ENCODE measurements around the gene FASTKD2. TPM values are rescaled to one million over a fixed set of nuclear protein-coding genes. Genes with fewer than 3 reads are reported as not detected.
"Not testable (repeated sequence)": the region's sequence is repeated elsewhere in the genome, so short reads cannot be mapped to it uniquely, and the experiment has no call there.

Gene FASTKD2
- total RNA-seq, 1 donor from 2014 or later = 23.3 TPM

- H3K9me3 ChIP-seq = no peaks in the 10 kb centered on the region
- intact Hi-C loops (cut with DNase I) = loop anchor here (10.0 kb wide), 1 partner anchor 179 kb away; no protein-coding TSS in a partner anchor
- no peaks in the 10 kb centered on the region for H3K27me3 ChIP-seq
- H3K27ac ChIP-seq = no peak overlapping the region
- H3K4me3 ChIP-seq = no peak overlapping the region
- H3K4me1 ChIP-seq = no peaks in the 10 kb centered on the region
- no peaks in the 10 kb centered on the region for H3K36me3 ChIP-seq
- no peak for DNase-seq (ENCODE audit: extremely low spot score in 2 of 2)
- TF ChIP-seq POLR2A (IDR thresholded peaks at IDR 0.05) = no peak
- TF ChIP-seq POLR2AphosphoS5 (IDR thresholded peaks at IDR 0.05; ENCODE audit: insufficient read depth in 1 of 2, low read depth in 1 of 2) = no peak
- TF ChIP-seq, protein P1, sequence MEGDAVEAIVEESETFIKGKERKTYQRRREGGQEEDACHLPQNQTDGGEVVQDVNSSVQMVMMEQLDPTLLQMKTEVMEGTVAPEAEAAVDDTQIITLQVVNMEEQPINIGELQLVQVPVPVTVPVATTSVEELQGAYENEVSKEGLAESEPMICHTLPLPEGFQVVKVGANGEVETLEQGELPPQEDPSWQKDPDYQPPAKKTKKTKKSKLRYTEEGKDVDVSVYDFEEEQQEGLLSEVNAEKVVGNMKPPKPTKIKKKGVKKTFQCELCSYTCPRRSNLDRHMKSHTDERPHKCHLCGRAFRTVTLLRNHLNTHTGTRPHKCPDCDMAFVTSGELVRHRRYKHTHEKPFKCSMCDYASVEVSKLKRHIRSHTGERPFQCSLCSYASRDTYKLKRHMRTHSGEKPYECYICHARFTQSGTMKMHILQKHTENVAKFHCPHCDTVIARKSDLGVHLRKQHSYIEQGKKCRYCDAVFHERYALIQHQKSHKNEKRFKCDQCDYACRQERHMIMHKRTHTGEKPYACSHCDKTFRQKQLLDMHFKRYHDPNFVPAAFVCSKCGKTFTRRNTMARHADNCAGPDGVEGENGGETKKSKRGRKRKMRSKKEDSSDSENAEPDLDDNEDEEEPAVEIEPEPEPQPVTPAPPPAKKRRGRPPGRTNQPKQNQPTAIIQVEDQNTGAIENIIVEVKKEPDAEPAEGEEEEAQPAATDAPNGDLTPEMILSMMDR (IDR thresholded peaks at IDR 0.05) = no peak
Observed at GRCh38 chr2:206805887-206806607, 40.6 kb downstream of the FASTKD2 start.

GRCh38 chr2:206807624-206808023 is 42.2 kb downstream of the FASTKD2 start:
- intact Hi-C loops (cut with DNase I) = loop anchor here (10.0 kb wide), 1 partner anchor 177 kb away; no protein-coding TSS in a partner anchor
- not testable (repeated sequence) for H3K9me3 ChIP-seq; H3K4me3 ChIP-seq; H3K27me3 ChIP-seq; DNase-seq (ENCODE audit: extremely low spot score in 2 of 2); H3K4me1 ChIP-seq; H3K27ac ChIP-seq; H3K36me3 ChIP-seq

DNA sequence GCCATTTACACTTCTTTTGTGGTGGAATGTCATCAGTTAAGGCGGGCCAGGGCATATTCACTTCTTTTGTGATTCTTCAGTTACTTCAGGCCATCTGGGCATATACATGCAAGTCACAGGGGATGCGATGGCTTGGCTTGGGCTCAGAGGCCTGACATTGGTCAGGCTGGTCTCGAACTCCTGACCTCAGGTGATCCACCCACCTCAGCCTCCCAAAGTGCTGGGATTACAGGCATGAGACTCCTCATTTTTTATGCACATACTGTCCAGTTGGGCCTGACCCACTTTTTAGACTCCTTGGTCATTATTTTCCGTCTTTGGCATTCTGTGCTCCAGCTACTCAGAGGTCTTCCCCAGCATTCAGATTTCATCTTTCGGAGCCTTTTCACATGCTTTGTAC is 47.1 kb downstream of the FASTKD2 start:
- DNase-seq (ENCODE audit: extremely low spot score in 2 of 2); intact Hi-C loops (cut with DNase I); H3K27me3 ChIP-seq; H3K4me3 ChIP-seq; H3K27ac ChIP-seq; H3K4me1 ChIP-seq; H3K36me3 ChIP-seq; H3K9me3 ChIP-seq: not testable (repeated sequence)

DNA sequence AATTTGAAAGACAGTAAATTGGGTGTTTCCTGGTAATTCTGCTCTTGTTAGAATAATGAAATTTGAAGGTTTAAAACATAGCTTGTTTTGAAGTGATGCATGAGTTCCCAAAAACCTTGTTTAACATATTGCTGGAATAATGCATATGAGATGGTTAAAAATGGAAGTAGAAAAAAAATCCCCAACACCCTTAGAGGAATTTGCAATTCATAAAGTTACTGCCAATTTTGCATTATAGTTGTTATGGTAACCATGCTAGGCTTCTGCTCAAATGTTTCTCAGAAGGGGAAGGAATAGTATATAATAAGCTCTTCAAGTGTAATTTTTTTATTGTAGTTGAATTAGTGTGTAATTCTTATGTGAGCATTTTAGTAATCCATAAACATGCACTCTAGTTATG is 49.1 kb downstream of the FASTKD2 start:
- H3K36me3 ChIP-seq = no peaks in the 10 kb centered on the region
- H3K9me3 ChIP-seq = no peaks in the 10 kb centered on the region
- no peak overlapping the region for H3K4me3 ChIP-seq
- TF ChIP-seq POLR2AphosphoS5 (IDR thresholded peaks at IDR 0.05; ENCODE audit: insufficient read depth in 1 of 2, low read depth in 1 of 2) (no peak), POLR2A (IDR thresholded peaks at IDR 0.05) (no peak)
- TF ChIP-seq, protein P1 (IDR thresholded peaks at IDR 0.05) = no peak
- H3K27me3 ChIP-seq = no peaks in the 10 kb centered on the region
- H3K27ac ChIP-seq = no peak overlapping the region
- H3K4me1 ChIP-seq = no peaks in the 10 kb centered on the region
- no peak for DNase-seq (ENCODE audit: extremely low spot score in 2 of 2)
- intact Hi-C loops (cut with DNase I) = no loop called here

DNA sequence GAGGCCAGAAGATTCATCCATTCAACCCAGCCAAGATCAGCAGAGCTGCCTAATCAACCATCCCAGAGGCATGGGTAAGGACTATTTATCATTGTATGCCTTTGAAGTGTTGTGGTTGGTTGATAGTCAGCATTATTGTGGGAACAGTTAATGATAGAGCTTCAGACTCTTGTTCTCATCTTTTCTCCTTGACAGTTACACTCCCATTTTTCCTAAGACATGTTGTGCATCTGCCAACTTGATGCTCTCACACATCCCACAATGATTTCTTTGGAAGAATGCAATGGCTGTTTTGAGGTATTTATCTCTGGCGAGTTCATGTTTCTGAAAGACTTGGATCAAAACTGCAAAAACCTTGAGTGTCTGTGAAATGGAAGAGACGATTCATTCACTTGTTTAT is 55.4 kb downstream of the FASTKD2 start:
- Histone ChIP-seq H3K4me1 (peaks cover 18% of the 10 kb centered on the region), H3K27ac (no peak overlapping the region), H3K27me3 (no peaks in the 10 kb centered on the region), H3K36me3 (no peaks in the 10 kb centered on the region), H3K9me3 (no peaks in the 10 kb centered on the region), H3K4me3 (no peak overlapping the region)
- intact Hi-C loops (cut with DNase I) = no loop called here
- no peak for DNase-seq (ENCODE audit: extremely low spot score in 2 of 2)
- TF ChIP-seq POLR2A (IDR thresholded peaks at IDR 0.05) (no peak), POLR2AphosphoS5 (IDR thresholded peaks at IDR 0.05; ENCODE audit: insufficient read depth in 1 of 2, low read depth in 1 of 2) (no peak)
- TF ChIP-seq, protein P1 (IDR thresholded peaks at IDR 0.05) = no peak

- DNase-seq (ENCODE audit: extremely low spot score in 2 of 2) = no peak
- Histone ChIP-seq H3K36me3 (no peaks in the 10 kb centered on the region), H3K27me3 (no peaks in the 10 kb centered on the region), H3K4me3 (no peak overlapping the region), H3K4me1 (peaks cover 18% of the 10 kb centered on the region), H3K27ac (no peak overlapping the region), H3K9me3 (no peaks in the 10 kb centered on the region)
- intact Hi-C loops (cut with DNase I) = no loop called here
- TF ChIP-seq, protein P1 (IDR thresholded peaks at IDR 0.05) = no peak
- TF ChIP-seq POLR2AphosphoS5 (IDR thresholded peaks at IDR 0.05; ENCODE audit: insufficient read depth in 1 of 2, low read depth in 1 of 2) = peak in 1 of 2 donors; percentile 71
Observed at GRCh38 chr2:206823178-206823577, 57.8 kb downstream of the FASTKD2 start.
